Measurements from ENCODE around the gene PHF12.
A peak's percentile ranks its signal among the peaks of the same experiment; 100 is the strongest.

PHF12 gene

DNA sequence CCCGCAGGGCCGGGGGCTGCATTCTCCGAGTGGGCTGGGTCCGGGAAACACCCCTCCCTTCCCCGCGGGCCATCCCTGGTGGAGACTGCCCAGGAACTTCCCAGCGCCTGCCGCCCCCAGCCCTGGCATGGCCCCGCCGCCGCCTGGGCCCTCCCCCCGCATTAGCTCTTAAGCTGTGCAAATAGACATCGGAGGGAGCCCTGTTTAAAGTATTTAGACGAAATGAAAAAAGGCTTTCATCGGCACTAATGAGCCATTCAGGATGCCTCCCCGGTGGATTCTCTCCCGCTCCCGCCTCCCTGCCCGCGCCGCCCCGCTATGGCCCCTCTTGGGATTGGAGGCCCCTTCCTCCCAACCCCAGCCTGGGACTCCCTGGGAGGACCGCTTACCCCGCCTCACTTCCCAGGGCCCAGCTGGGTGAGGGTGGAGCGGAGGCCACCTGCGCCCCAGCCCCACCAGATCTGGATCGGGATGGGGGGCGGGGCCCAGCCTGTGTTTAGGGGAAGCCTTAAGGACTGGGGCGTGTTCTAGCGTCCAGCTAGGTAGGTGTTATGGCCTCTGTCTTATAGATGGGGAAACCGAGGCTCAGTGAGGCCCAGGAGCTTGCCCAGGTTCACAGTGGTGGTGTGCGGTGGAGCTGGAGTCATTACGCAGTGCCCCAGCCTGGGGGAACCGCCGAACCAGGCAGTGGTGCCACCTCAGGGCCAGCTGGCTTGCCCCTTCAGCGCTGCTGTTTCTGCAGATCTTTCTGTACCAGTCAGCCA is 34.8 kb upstream of the PHF12 start:
- peaks cover 50% of the 10 kb centered on the region for H3K27me3 ChIP-seq (ENCODE audit: insufficient read depth, insufficient read length)
- no peaks in the 10 kb centered on the region for H3K9me3 ChIP-seq (ENCODE audit: insufficient read depth, low read length)
- DNase-seq (ENCODE audit: low read depth, low spot score) = peak; percentile 61
- H3K4me1 ChIP-seq (ENCODE audit: insufficient read depth, insufficient read length) = peaks cover 17% of the 10 kb centered on the region
- TF ChIP-seq SUZ12 (IDR thresholded peaks at IDR 0.05; ENCODE audit: extremely low read depth, insufficient read depth, insufficient read length) (no peak), YY1 (IDR thresholded peaks at IDR 0.05; ENCODE audit: insufficient read depth, insufficient read length) (no peak), ZNF274 (IDR thresholded peaks at IDR 0.05; ENCODE audit: low read depth, low read length) (no peak)
- no peak overlapping the region for H3K9ac ChIP-seq (ENCODE audit: insufficient read length, low read depth)
- H3K36me3 ChIP-seq (ENCODE audit: insufficient read depth, insufficient read length, low read length) = no peaks in the 10 kb centered on the region
- H3K4me3 ChIP-seq (ENCODE audit: insufficient read length, low read depth) = peak overlapping the region; percentile 4

DNA sequence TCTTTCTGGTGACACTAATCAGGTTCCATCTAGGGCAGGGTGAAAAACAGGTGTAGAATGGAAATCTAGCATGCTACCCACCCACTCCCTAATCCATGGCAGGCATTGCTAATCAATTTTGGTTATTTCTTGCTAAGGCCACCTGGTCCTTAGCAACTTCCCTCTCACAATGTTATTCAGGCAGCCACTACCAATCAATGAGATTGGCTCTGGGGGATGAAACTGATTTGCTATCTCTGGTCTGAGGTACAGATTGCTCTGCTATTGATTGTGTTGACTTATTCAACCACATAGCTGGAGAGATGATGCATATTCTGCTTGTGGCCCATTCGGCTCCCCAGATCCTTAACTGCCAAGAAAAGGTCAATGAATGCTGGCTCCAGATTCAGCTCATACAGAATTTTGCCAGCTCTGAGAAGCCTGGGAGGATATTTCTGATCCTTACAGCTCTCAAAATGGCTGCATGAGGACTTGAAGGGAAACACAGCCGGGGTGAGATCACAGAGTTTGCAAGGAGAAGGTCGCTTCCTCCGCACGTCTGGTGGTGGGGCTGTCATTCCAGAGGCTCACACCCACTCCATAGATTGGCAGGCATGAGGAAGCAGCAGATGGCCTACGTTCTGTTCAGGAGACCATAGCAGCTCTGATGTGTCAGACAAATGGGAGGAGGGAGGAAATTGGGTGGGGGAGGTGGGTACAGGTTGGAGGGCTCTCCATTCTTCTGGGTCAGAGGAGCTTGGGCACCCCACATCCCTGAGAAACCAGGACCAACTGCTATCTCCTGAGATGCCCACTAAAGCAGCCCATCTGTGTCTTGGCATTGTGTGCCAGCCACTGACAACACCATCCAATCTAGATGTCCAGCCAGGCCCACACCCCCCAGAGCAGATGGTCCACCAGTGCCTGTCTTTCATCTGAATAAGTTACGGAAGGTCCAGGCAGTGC is 32.2 kb upstream of the PHF12 start:
- TF ChIP-seq YY1 (IDR thresholded peaks at IDR 0.05; ENCODE audit: insufficient read depth, insufficient read length) (no peak), ZNF274 (IDR thresholded peaks at IDR 0.05; ENCODE audit: low read depth, low read length) (no peak), SUZ12 (IDR thresholded peaks at IDR 0.05; ENCODE audit: extremely low read depth, insufficient read depth, insufficient read length) (no peak)
- H3K36me3 ChIP-seq (ENCODE audit: insufficient read depth, insufficient read length, low read length) = no peaks in the 10 kb centered on the region
- no peak for DNase-seq (ENCODE audit: low read depth, low spot score)
- no peaks in the 10 kb centered on the region for H3K9me3 ChIP-seq (ENCODE audit: insufficient read depth, low read length)
- peaks cover 51% of the 10 kb centered on the region for H3K27me3 ChIP-seq (ENCODE audit: insufficient read depth, insufficient read length)
- no peak overlapping the region for H3K4me3 ChIP-seq (ENCODE audit: insufficient read length, low read depth)
- H3K9ac ChIP-seq (ENCODE audit: insufficient read length, low read depth) = no peak overlapping the region
- peaks cover 17% of the 10 kb centered on the region for H3K4me1 ChIP-seq (ENCODE audit: insufficient read depth, insufficient read length)

DNA sequence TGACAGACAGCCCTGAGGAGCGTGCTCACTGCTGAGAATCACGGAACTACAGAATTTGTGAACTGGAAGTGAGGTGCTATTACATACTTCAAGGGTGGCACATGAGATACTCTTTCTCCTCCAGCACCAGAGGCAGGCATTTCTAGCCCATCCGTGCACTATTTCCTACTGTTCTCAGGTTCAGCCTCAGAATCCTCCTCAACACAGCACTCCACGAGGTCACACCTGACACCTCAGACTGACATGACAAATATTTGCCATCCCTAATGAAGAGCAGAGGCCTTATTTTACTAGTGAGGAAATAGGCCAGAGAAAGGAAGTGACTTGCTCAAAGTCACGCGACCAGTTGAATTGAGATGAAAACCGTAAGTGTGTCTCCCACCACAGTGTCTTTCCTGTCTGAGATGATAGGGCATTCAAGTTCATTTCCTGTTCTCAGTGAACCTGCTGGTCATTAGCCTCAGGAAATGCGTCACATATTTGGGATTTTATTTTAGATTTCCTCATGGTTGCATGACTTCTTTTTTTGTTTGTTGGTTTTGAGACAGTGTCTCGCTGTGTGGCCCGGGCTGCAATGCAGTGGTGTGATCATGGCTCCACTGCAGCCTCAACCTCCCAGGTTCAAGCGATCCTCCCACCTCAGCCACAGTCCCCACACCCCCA is 30.9 kb upstream of the PHF12 start:
- Histone ChIP-seq H3K9ac (ENCODE audit: insufficient read length, low read depth) (no peak overlapping the region), H3K27me3 (ENCODE audit: insufficient read depth, insufficient read length) (peaks cover 45% of the 10 kb centered on the region), H3K36me3 (ENCODE audit: insufficient read depth, insufficient read length, low read length) (no peaks in the 10 kb centered on the region), H3K9me3 (ENCODE audit: insufficient read depth, low read length) (no peaks in the 10 kb centered on the region), H3K4me1 (ENCODE audit: insufficient read depth, insufficient read length) (peaks cover 17% of the 10 kb centered on the region), H3K4me3 (ENCODE audit: insufficient read length, low read depth) (no peak overlapping the region)
- TF ChIP-seq ZNF274 (IDR thresholded peaks at IDR 0.05; ENCODE audit: low read depth, low read length) (no peak), SUZ12 (IDR thresholded peaks at IDR 0.05; ENCODE audit: extremely low read depth, insufficient read depth, insufficient read length) (no peak), YY1 (IDR thresholded peaks at IDR 0.05; ENCODE audit: insufficient read depth, insufficient read length) (no peak)
- DNase-seq (ENCODE audit: low read depth, low spot score) = no peak

DNA sequence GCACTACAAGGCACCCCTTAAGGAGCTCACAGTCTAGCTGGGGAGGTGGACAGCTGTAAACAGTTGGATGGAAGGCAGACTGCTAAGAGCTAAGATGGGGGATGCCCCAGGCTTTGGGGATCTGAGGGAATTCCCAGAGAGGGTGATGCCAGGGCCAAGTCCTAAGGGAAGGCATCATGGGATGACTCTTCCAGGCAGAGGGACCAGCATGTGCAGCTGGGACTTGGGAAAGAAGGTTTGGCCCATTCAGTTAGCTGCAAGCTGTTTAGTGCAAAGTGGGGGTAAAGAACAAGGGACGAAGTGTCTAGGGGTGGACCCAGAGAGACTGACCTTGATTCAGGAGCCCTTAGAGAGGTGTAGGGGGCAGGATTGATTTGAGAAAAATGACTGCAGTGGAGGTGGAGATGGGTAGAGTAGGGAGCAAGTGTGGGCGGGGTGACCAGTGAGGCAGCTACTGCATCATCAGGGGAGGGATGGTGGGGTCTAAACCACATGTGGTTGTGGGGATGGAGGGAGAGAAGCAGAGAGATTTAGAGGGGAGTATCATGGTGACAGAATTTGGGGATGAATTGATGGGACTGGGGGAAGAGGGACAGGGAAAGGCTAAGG is 27.1 kb upstream of the PHF12 start:
- Histone ChIP-seq H3K4me1 (ENCODE audit: insufficient read depth, insufficient read length) (peaks cover 2% of the 10 kb centered on the region), H3K9me3 (ENCODE audit: insufficient read depth, low read length) (no peaks in the 10 kb centered on the region), H3K36me3 (ENCODE audit: insufficient read depth, insufficient read length, low read length) (no peaks in the 10 kb centered on the region), H3K9ac (ENCODE audit: insufficient read length, low read depth) (no peak overlapping the region), H3K27me3 (ENCODE audit: insufficient read depth, insufficient read length) (peaks cover 21% of the 10 kb centered on the region), H3K4me3 (ENCODE audit: insufficient read length, low read depth) (no peak overlapping the region)
- DNase-seq (ENCODE audit: low read depth, low spot score) = no peak
- TF ChIP-seq SUZ12 (IDR thresholded peaks at IDR 0.05; ENCODE audit: extremely low read depth, insufficient read depth, insufficient read length) (no peak), YY1 (IDR thresholded peaks at IDR 0.05; ENCODE audit: insufficient read depth, insufficient read length) (no peak), ZNF274 (IDR thresholded peaks at IDR 0.05; ENCODE audit: low read depth, low read length) (no peak)

DNA sequence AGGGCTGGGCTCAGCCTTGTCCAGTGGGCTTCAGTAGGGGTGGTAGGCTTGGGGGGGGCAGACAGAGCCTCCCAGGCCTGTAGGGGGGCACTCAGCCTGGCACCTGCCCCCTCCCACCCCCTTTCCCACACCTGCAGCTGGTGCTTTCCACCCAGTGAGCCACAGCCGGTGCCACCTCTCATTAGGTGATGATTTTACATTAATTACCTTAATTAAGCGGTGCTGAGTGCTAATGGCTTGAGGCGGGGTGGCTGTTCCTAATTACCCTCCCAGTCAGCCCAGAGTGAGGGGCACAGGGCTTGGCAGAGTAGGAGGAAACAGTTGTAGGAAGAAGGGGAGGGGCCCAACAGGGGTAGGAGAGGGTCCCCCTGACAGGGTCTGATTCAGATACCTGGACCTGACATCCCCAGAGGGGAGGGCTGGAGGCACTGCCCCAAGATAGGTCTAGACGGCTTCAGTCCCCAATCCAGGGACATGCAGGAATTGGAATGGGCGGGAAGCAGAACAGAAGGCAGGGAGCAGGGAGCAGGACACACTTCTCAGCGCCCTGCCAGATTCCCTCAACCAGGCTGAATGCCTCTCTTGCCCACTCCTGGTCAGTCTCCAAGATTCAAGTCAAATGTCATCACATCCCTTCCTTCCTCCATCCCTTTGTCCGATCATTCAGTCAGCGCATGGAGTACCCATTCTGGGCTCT is 26.5 kb upstream of the PHF12 start:
- Histone ChIP-seq H3K9me3 (ENCODE audit: insufficient read depth, low read length) (no peaks in the 10 kb centered on the region), H3K27me3 (ENCODE audit: insufficient read depth, insufficient read length) (peaks cover 18% of the 10 kb centered on the region), H3K4me1 (ENCODE audit: insufficient read depth, insufficient read length) (peaks cover 2% of the 10 kb centered on the region), H3K36me3 (ENCODE audit: insufficient read depth, insufficient read length, low read length) (no peaks in the 10 kb centered on the region), H3K9ac (ENCODE audit: insufficient read length, low read depth) (no peak overlapping the region), H3K4me3 (ENCODE audit: insufficient read length, low read depth) (no peak overlapping the region)
- no peak for DNase-seq (ENCODE audit: low read depth, low spot score)
- TF ChIP-seq SUZ12 (IDR thresholded peaks at IDR 0.05; ENCODE audit: extremely low read depth, insufficient read depth, insufficient read length) = no peak
- TF ChIP-seq ZNF274 (IDR thresholded peaks at IDR 0.05; ENCODE audit: low read depth, low read length) = no peak
- no peak for TF ChIP-seq YY1 (IDR thresholded peaks at IDR 0.05; ENCODE audit: insufficient read depth, insufficient read length)

DNA sequence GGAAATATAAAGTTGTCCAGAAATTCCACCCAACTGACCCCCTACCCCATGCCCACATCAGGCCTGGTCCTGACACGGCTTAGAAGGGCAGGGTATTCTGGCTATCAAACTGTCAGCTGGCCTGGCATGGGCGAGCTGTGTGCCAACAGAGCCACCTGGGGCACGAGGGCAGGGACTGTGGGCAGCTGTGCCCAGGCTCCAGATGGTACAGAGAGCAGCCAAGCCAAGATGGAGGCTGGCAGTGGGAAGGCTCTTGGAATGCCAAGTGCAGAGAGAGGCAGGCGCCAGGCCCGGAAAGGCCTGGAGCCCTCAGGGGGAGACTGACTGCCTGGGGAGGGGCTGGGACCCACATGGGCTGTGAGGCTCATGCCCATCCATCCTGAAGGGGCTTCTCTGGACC is 24.3 kb upstream of the PHF12 start:
- Histone ChIP-seq H3K9ac (ENCODE audit: insufficient read length, low read depth) (no peak overlapping the region), H3K9me3 (ENCODE audit: insufficient read depth, low read length) (no peaks in the 10 kb centered on the region), H3K36me3 (ENCODE audit: insufficient read depth, insufficient read length, low read length) (no peaks in the 10 kb centered on the region), H3K4me1 (ENCODE audit: insufficient read depth, insufficient read length) (no peaks in the 10 kb centered on the region), H3K4me3 (ENCODE audit: insufficient read length, low read depth) (no peak overlapping the region), H3K27me3 (ENCODE audit: insufficient read depth, insufficient read length) (peaks cover 18% of the 10 kb centered on the region)
- TF ChIP-seq SUZ12 (IDR thresholded peaks at IDR 0.05; ENCODE audit: extremely low read depth, insufficient read depth, insufficient read length) (no peak), ZNF274 (IDR thresholded peaks at IDR 0.05; ENCODE audit: low read depth, low read length) (no peak), YY1 (IDR thresholded peaks at IDR 0.05; ENCODE audit: insufficient read depth, insufficient read length) (no peak)
- no peak for DNase-seq (ENCODE audit: low read depth, low spot score)
